Retinal pigment epithelial cell (primary cell): Measurements from ENCODE around the gene EHD1.

Experiments used
- DNase-seq: peaks from one replicate; pipeline ENCODE4 v3.0.0-alpha.2; 2010; ENCODE audit warnings: low read depth
- H3K4me3 ChIP-seq: 2 replicates; pipeline ENCODE4 v1.5.1; 2011; ENCODE audit warnings: mild to moderate bottlenecking, low read length, control low read depth, moderate library complexity
- CTCF ChIP-seq: conservative IDR thresholded peaks from 2 replicates; pipeline ENCODE4 v1.5.1; 2011; ENCODE audit warnings: low read depth, low read length, control low read depth, inconsistent platforms

EHD1 gene

GRCh38 chr11:64921384-64921783 is 43.0 kb upstream of the EHD1 start:
- no peak for TF ChIP-seq CTCF
- no peak overlapping the region for H3K4me3 ChIP-seq
- no peak for DNase-seq

GRCh38 chr11:64920124-64920523 is 41.7 kb upstream of the EHD1 start:
- no peak for TF ChIP-seq CTCF
- no peak for DNase-seq
- no peak overlapping the region for H3K4me3 ChIP-seq

GRCh38 chr11:64919627-64920026 is 41.2 kb upstream of the EHD1 start:
- DNase-seq: no peak
- no peak for TF ChIP-seq CTCF
- H3K4me3 ChIP-seq: no peak overlapping the region

GRCh38 chr11:64918017-64918416 is 39.6 kb upstream of the EHD1 start:
- TF ChIP-seq CTCF: peak; percentile 41
- H3K4me3 ChIP-seq: peak overlapping the region; percentile 60
- DNase-seq: no peak

GRCh38 chr11:64917663-64917995 is 39.2 kb upstream of the EHD1 start:
- peak overlapping the region; percentile 60 for H3K4me3 ChIP-seq
- no peak for TF ChIP-seq CTCF
- no peak for DNase-seq

GRCh38 chr11:64916775-64917662 is 38.6 kb upstream of the EHD1 start, which contains the start of gene ATG2A:
Gene ATG2A (minus strand): TSS chr11:64917209. CDS start chr11:64917135, 74 bp downstream.
- peak; percentile 98 for DNase-seq
- no peak for TF ChIP-seq CTCF
- H3K4me3 ChIP-seq: peak within 1 kb of the TSS; percentile 95
